GM12801 (cell line): Measurements from ENCODE around the gene IRF9.

Experiments
- CTCF ChIP-seq: IDR thresholded peaks from one replicate; pipeline ENCODE4 v1.5.1; 2011; ENCODE audit warnings: control low read depth; ENCODE audit not compliant: insufficient read length; ENCODE audit errors: extremely low read depth

Gene IRF9

GRCh38 chr14:24117179-24117578, 43.9 kb upstream of the IRF9 start:
- TF ChIP-seq CTCF: no peak

- TF ChIP-seq CTCF: no peak
Measured at GRCh38 chr14:24119691-24120090, 41.4 kb upstream of the IRF9 start.

GRCh38 chr14:24121210-24121609, 39.9 kb upstream of the IRF9 start:
- no peak for TF ChIP-seq CTCF

- no peak for TF ChIP-seq CTCF
Measured at GRCh38 chr14:24122416-24122815, 38.6 kb upstream of the IRF9 start.

GRCh38 chr14:24122898-24123297, 38.2 kb upstream of the IRF9 start:
- no peak for TF ChIP-seq CTCF

GRCh38 chr14:24123424-24124417, 37.3 kb upstream of the IRF9 start:
- no peak for TF ChIP-seq CTCF

- TF ChIP-seq CTCF: no peak
Measured at GRCh38 chr14:24126939-24127338, 34.1 kb upstream of the IRF9 start.
